Measurements from ENCODE around the gene DOLPP1.

Gene DOLPP1

DNA sequence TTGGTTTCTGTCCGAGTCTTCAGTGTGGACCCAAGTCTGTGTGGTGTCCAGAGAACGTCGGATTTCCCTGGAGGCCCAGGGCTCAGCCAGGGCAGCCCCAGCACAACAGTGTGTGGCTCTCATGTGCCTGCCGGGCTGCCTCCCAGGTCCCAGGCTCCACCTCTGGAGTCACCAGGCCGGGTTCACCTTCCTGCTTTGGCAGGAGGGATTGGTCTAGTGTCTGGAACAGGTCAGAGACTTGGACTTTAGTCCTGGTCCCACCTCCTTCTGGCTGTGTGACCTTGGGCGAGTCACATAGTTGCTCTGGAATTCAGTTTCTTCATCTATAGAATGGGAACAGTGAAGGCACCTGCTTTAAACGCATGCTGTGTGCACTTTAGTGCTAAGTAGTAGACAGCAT is 3.2 kb downstream of the DOLPP1 start:
- no peak for TF ChIP-seq JUND (IDR thresholded peaks at IDR 0.05; ENCODE audit: low read depth)
- in situ Hi-C loops (cut with HindIII; ENCODE audit: low pct_unique_long_range_greater_than_20kb, low sequenced_read_pairs): no loop called here
- DNase-seq (ENCODE audit: low read depth in 1 of 2, low spot score in 1 of 2): no peak

DNA sequence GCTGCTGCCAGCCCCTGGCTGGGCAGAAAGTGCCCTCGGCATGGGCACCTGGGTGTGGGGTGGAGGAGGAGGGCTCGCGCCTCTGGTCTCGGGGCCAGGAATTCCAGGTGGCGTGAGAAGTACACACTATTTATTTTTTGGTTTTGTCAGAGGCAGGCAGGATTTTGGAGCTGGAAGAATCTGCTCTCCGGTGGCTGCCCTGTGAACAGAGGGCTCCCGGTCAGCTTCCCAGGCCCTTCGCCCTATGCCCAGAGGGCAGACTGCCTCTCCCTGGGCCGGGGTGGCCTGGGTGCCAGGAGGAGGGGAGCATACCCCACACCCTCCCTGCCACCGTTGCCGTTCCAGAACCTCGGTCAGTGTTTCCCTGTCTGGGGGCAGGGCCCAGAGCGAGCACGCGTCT is 8.3 kb downstream of the DOLPP1 start:
- in situ Hi-C loops (cut with HindIII; ENCODE audit: low pct_unique_long_range_greater_than_20kb, low sequenced_read_pairs): no loop called here
- no peak for DNase-seq (ENCODE audit: low read depth in 1 of 2, low spot score in 1 of 2)

DNA sequence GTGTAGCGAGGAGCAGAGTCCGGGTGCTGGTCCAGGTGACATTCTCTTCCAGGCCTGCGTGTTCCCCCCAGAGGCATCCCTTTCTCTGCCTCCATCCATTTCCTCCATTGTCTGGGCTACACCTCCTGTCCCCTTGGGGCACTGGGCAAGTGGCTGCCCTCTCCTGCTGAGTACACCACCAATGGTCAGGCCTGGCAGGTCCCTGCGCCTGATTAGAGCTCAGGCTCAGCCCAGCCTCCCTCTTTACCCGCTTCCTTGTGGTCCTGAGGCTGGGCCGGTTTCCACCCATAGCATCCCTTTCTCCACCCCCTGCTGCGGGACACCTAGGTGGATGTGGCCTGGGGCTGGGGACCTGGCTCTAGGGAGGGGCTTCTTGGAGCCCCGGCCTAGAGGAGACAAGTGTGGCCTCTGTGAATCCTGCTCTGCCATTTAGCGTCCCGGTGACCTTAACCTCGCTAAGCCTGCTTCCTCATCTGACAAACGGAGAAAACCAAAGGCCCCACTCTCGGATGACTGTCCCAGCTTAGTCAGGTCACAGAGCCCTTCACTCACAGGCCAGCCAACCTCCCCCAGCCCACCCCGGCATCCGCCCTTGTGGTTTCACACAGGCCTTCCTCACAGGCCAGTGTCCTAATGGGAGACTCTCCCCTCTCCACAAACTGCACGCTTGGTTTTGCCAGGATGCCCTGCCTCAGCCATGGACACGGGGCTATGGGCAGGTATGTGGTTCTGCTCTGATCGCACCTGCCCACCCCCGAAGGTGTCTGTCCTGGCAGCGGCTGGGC is 12.9 kb downstream of the DOLPP1 start:
- TF ChIP-seq JUND (IDR thresholded peaks at IDR 0.05; ENCODE audit: low read depth): no peak
- no peak for DNase-seq (ENCODE audit: low read depth in 1 of 2, low spot score in 1 of 2)
- in situ Hi-C loops (cut with HindIII; ENCODE audit: low pct_unique_long_range_greater_than_20kb, low sequenced_read_pairs): no loop called here

More for the DNA sequence above, 8.3 kb downstream of the DOLPP1 start:
- TF ChIP-seq JUND (IDR thresholded peaks at IDR 0.05; ENCODE audit: low read depth): no peak

DNA sequence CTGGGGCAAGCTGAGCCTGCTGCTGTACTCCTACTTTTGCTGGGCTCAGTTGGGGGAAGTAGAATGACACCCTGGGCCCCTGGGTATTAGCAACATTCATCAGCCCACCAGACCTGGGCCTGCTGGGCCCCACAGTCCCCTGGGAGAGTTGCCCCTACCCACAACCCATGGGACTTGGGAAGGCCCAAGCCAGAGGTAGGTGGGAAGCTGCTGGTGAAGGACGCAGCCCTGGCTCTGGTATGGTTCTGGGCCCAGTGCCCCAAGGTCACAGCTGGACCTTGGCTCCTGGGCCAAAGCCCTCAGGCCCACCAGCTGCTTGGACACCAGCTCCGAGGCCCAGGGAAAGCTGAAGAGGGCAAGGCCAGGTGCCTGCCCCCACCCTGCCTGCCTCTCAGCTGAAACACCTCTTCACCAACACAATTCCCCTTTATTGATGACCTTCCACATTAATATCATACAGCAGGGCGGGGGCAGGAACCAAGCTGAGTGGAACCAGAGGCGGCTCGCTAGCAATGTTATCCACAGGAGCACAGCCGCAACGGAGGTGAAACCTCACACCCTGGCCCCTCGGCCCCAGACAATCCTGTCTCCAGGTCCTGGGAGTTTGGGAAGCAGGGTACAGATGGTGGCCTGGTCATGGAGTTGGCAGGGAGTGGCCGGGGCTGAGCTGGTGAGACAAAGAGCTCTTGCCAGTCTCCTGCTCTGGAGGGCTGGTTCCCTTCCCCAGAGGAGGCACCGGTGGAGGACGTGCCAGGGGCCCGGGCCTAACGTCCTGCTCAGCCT is 13.7 kb downstream of the DOLPP1 start:
- in situ Hi-C loops (cut with HindIII; ENCODE audit: low pct_unique_long_range_greater_than_20kb, low sequenced_read_pairs): no loop called here
- no peak for TF ChIP-seq JUND (IDR thresholded peaks at IDR 0.05; ENCODE audit: low read depth)
- no peak for DNase-seq (ENCODE audit: low read depth in 1 of 2, low spot score in 1 of 2)

DNA sequence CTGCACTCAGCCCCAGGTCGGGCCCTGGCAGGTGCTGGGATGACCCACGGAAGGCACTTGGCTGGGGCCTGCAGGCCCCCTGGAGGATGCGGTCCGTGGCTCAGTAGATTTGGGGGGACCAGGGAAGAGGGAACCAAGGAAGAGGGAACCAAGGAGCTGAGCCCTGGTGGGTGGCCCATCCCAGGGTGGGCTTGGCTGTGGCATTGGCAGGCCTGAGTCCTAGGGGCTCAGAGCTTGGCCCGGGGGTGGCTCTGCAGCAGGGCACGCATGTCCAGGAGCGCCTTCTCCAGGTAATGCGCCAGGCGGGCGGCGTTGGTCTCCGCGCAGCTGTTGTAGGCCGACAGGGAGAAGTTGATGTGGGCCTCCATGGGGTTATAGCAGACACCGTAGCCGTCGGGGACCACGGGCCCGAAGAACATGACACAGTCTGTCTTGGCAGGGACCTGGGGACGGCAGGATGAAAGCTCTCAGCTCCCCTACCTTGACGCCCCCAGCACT is 14.3 kb downstream of the DOLPP1 start:
- DNase-seq (ENCODE audit: low read depth in 1 of 2, low spot score in 1 of 2): no peak
- in situ Hi-C loops (cut with HindIII; ENCODE audit: low pct_unique_long_range_greater_than_20kb, low sequenced_read_pairs): no loop called here
- no peak for TF ChIP-seq JUND (IDR thresholded peaks at IDR 0.05; ENCODE audit: low read depth)

DNA sequence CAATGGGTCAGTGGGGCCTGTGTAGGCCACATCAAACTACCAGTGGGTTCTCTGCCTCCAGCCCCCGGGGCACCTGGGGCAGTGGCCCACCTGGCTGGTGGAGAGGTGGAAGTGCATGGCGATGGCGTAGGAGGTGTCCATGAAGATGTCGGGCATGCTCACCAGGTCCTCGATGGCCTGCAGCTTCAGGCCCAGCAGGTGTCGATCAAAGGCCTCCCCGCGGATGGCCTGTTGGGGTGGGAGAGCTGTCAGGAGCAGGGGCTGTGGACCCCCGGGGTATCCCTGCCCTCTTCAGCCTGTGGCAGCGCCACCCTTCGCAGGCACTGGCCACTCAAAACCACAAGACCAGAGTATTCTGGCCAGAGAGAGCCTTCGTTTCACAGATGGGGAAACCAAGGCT is 15.0 kb downstream of the DOLPP1 start:
- no peak for DNase-seq (ENCODE audit: low read depth in 1 of 2, low spot score in 1 of 2)
- in situ Hi-C loops (cut with HindIII; ENCODE audit: low pct_unique_long_range_greater_than_20kb, low sequenced_read_pairs): no loop called here
- TF ChIP-seq JUND (IDR thresholded peaks at IDR 0.05; ENCODE audit: low read depth): no peak

DNA sequence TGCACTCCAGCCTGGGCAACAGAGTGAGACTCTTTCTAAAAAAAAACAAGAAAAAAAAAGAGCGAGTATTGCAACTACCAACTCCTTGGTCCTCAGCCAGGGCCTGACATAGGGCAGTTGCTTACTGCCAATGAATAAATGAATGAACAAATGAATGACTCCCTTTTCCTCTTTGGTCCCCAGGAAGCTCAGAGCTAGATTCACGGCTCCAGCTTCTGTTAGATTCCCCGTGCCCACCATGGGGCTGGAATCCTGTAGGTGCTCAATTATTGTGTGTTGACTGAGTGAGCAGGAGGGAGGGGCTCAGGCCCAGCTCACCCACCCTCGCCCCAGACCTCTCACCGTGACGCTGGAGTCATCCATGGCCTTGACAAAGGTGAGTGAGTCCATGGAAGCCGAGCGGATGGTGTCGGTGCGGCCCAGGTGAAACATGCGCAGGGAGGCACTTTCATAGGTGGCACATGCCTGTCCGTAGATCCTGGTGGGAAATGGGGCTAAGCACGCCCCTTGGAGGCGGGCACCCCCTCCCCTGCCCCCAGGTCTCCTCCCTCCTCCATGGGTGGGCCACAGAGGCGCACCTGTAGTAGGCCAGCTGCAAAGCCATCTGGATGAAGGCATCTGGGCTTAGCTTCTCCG is 16.9 kb downstream of the DOLPP1 start:
- DNase-seq (ENCODE audit: low read depth in 1 of 2, low spot score in 1 of 2): no peak
- TF ChIP-seq JUND (IDR thresholded peaks at IDR 0.05; ENCODE audit: low read depth): no peak
- in situ Hi-C loops (cut with HindIII; ENCODE audit: low pct_unique_long_range_greater_than_20kb, low sequenced_read_pairs): no loop called here

DNA sequence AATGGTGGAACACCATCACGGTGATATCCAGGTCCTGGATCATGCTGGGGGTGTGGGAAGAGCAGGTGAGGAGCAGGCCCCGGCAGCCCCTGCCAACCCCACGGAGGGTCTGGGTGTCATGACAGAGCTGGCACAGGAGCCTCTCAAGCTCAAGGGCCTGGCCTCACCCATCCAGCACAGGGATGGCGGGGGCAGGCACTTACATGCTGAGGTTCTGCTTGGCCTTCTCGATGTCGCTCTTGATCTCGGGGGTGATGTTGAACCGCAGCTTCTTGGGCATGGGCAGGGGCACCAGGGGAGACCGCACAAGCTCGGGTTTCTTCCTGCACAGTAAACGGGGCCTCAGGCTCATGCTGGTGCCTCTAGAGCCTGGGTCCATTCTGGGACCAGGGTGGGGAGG is 17.4 kb downstream of the DOLPP1 start:
- no peak for TF ChIP-seq JUND (IDR thresholded peaks at IDR 0.05; ENCODE audit: low read depth)
- no peak for DNase-seq (ENCODE audit: low read depth in 1 of 2, low spot score in 1 of 2)
- in situ Hi-C loops (cut with HindIII; ENCODE audit: low pct_unique_long_range_greater_than_20kb, low sequenced_read_pairs): no loop called here

DNA sequence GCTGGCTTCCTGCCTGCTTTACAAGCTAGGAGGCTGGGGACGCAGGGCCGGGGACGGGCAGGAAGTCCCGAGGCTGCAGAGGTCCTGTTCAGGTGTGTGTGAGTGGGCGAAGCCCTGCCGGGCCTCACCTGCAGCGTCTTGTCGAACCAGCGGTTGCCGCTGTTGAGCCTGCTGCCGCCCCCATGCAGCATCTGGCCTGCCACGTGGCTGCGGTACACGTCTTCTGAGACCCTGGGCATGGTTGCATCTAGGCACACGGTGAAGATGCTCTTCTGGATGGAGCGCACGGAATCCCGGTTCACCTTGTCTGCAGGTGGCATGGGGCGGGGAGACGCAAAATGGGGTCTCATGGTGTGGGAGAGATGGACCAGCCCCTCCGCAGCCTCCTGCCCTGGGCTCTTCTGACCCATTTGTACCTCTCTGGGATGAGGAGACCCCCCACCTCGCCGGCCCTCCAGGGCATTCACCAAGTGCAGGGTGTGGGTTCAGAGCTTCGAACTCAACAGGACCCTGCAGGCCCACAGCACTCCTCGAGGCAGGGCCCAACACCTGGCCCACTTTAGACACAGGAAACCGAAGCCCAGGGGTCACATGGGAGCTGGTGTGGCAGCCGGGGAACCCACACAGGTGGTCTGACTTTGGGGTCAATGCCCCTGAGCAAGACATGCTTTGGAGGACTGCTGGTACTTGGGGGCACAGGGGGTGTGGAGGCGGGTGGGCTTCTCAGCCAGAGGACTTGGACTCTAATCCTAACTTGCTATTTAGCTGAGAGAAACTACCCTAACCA is 19.7 kb downstream of the DOLPP1 start:
- in situ Hi-C loops (cut with HindIII; ENCODE audit: low pct_unique_long_range_greater_than_20kb, low sequenced_read_pairs): no loop called here
- TF ChIP-seq JUND (IDR thresholded peaks at IDR 0.05; ENCODE audit: low read depth): no peak
- no peak for DNase-seq (ENCODE audit: low read depth in 1 of 2, low spot score in 1 of 2)

DNA sequence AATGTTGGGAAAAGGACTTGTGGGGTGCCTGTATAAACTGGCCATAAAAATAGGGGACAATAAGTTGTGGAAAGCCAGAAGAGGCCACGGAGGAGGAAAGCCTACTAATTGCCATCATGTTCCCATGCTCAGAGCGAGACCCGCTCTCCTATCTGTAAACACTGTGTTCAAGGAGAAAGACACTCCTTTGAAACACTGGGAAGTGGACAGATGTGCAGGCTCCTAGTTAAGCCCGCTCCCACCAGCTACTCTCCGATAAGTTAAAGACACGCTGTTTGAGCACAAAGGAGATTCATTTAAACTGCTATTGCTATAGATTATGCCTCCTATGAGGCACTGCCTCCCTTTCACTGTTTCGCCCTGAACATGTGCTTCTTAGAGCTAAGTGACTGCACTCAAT is 20.4 kb downstream of the DOLPP1 start:
- no peak for DNase-seq (ENCODE audit: low read depth in 1 of 2, low spot score in 1 of 2)
- in situ Hi-C loops (cut with HindIII; ENCODE audit: low pct_unique_long_range_greater_than_20kb, low sequenced_read_pairs): no loop called here

DNA sequence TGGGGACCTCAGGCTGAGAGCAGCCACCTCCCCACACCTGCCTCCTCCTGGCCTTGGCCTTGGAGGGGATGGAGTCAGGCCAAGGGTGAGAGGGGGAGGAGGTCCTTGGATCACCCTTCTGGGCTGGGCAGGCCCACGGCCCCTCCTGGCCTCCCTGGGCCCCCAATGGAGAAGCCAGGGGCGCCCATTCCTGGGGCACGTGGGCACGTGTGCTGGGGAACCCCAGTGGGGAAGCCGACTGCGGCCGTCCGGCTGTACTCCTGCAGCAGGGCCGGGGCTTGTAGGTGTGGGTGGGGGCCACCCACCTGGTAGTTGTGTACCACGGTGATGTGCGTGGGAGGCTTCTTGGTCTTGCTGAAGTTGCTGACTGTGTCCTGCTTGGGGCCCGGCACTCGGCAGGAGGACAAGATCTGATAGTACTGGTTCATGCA is 21.2 kb downstream of the DOLPP1 start:
- in situ Hi-C loops (cut with HindIII; ENCODE audit: low pct_unique_long_range_greater_than_20kb, low sequenced_read_pairs): no loop called here
- no peak for TF ChIP-seq JUND (IDR thresholded peaks at IDR 0.05; ENCODE audit: low read depth)
- no peak for DNase-seq (ENCODE audit: low read depth in 1 of 2, low spot score in 1 of 2)

More for the DNA sequence above, 20.4 kb downstream of the DOLPP1 start:
- no peak for TF ChIP-seq JUND (IDR thresholded peaks at IDR 0.05; ENCODE audit: low read depth)
